Mucosa of stomach (tissue), 1 donor: ENCODE data around the gene LRRC4.

Experiments used
- H3K27me3 ChIP-seq: one replicate; pipeline ENCODE4 v1.7.0; 2013; ENCODE audit warnings: mild to moderate bottlenecking, low read length; ENCODE audit not compliant: control insufficient read depth, insufficient read depth
- H3K36me3 ChIP-seq: one replicate; pipeline ENCODE4 v1.7.0; 2013; ENCODE audit warnings: low read length; ENCODE audit not compliant: control insufficient read depth, insufficient read depth
- H3K4me1 ChIP-seq: one replicate; pipeline ENCODE4 v1.7.0; 2013; ENCODE audit warnings: mild to moderate bottlenecking, low read length; ENCODE audit not compliant: control insufficient read depth, insufficient read depth
- H3K4me3 ChIP-seq: one replicate; pipeline ENCODE4 v1.7.0; 2013; ENCODE audit warnings: low read length
- H3K9ac ChIP-seq: one replicate; pipeline ENCODE4 v1.7.0; 2013; ENCODE audit warnings: mild to moderate bottlenecking, low read length, moderate library complexity
- H3K9me3 ChIP-seq: one replicate; pipeline ENCODE4 v1.7.0; 2013; ENCODE audit warnings: mild to moderate bottlenecking, low read length, moderate library complexity; ENCODE audit not compliant: control insufficient read depth
- donor health status: Pancreatic carcinoma.

The LRRC4 gene

GRCh38 chr7:128037081-128037480 lies 5.8 kb upstream of the LRRC4 start:
- H3K36me3 ChIP-seq, result no peaks in the 10 kb centered on the region
- peaks cover 8% of the 10 kb centered on the region for H3K4me1 ChIP-seq
- H3K9me3 ChIP-seq, result no peaks in the 10 kb centered on the region
- H3K27me3 ChIP-seq, result no peaks in the 10 kb centered on the region
- no peak overlapping the region for H3K4me3 ChIP-seq
- H3K9ac ChIP-seq, result no peak overlapping the region

GRCh38 chr7:128036226-128036940 lies 5.1 kb upstream of the LRRC4 start:
- Histone ChIP-seq H3K27me3 (no peaks in the 10 kb centered on the region), H3K9me3 (no peaks in the 10 kb centered on the region), H3K4me1 (peaks cover 8% of the 10 kb centered on the region), H3K36me3 (no peaks in the 10 kb centered on the region), H3K9ac (no peak overlapping the region), H3K4me3 (no peak overlapping the region)

- Histone ChIP-seq H3K36me3 (no peaks in the 10 kb centered on the region), H3K27me3 (no peaks in the 10 kb centered on the region), H3K4me3 (no peak overlapping the region), H3K4me1 (peaks cover 8% of the 10 kb centered on the region), H3K9ac (no peak overlapping the region), H3K9me3 (no peaks in the 10 kb centered on the region)
These were observed 4.5 kb upstream of the LRRC4 start for GRCh38 chr7:128035712-128036111.

GRCh38 chr7:128034825-128035224 lies 3.6 kb upstream of the LRRC4 start:
- H3K9ac ChIP-seq, result no peak overlapping the region
- H3K4me3 ChIP-seq, result no peak overlapping the region
- H3K27me3 ChIP-seq, result no peaks in the 10 kb centered on the region
- peaks cover 8% of the 10 kb centered on the region for H3K4me1 ChIP-seq
- H3K9me3 ChIP-seq, result no peaks in the 10 kb centered on the region
- no peaks in the 10 kb centered on the region for H3K36me3 ChIP-seq

GRCh38 chr7:128033246-128033645 lies 2.0 kb upstream of the LRRC4 start:
- peaks cover 3% of the 10 kb centered on the region for H3K27me3 ChIP-seq
- H3K4me3 ChIP-seq, result no peak overlapping the region
- H3K36me3 ChIP-seq, result no peaks in the 10 kb centered on the region
- H3K4me1 ChIP-seq, result peaks cover 8% of the 10 kb centered on the region
- no peak overlapping the region for H3K9ac ChIP-seq
- H3K9me3 ChIP-seq, result no peaks in the 10 kb centered on the region

- Histone ChIP-seq H3K27me3 (peaks cover 3% of the 10 kb centered on the region), H3K36me3 (no peaks in the 10 kb centered on the region), H3K4me3 (no peak overlapping the region), H3K4me1 (peaks cover 8% of the 10 kb centered on the region), H3K9me3 (no peaks in the 10 kb centered on the region), H3K9ac (no peak overlapping the region)
These were observed 1.5 kb upstream of the LRRC4 start for GRCh38 chr7:128032605-128033235.

- H3K27me3 ChIP-seq, result peaks cover 3% of the 10 kb centered on the region
- no peaks in the 10 kb centered on the region for H3K36me3 ChIP-seq
- no peaks in the 10 kb centered on the region for H3K9me3 ChIP-seq
- peaks cover 8% of the 10 kb centered on the region for H3K4me1 ChIP-seq
- H3K4me3 ChIP-seq, result no peak overlapping the region
- H3K9ac ChIP-seq, result no peak overlapping the region
These were observed 816 bp upstream of the LRRC4 start for GRCh38 chr7:128031901-128032604.

GRCh38 chr7:128030263-128030653 lies 979 bp downstream of the LRRC4 start:
- no peak overlapping the region for H3K4me3 ChIP-seq
- H3K4me1 ChIP-seq, result peaks cover 8% of the 10 kb centered on the region
- H3K27me3 ChIP-seq, result peaks cover 3% of the 10 kb centered on the region
- no peaks in the 10 kb centered on the region for H3K36me3 ChIP-seq
- no peaks in the 10 kb centered on the region for H3K9me3 ChIP-seq
- H3K9ac ChIP-seq, result no peak overlapping the region

GRCh38 chr7:128029405-128029995 lies 1.7 kb downstream of the LRRC4 start:
- peaks cover 8% of the 10 kb centered on the region for H3K4me1 ChIP-seq
- no peak overlapping the region for H3K9ac ChIP-seq
- no peak overlapping the region for H3K4me3 ChIP-seq
- H3K9me3 ChIP-seq, result no peaks in the 10 kb centered on the region
- peaks cover 3% of the 10 kb centered on the region for H3K27me3 ChIP-seq
- H3K36me3 ChIP-seq, result no peaks in the 10 kb centered on the region

- H3K9me3 ChIP-seq, result no peaks in the 10 kb centered on the region
- no peak overlapping the region for H3K4me3 ChIP-seq
- H3K36me3 ChIP-seq, result no peaks in the 10 kb centered on the region
- H3K4me1 ChIP-seq, result no peaks in the 10 kb centered on the region
- peaks cover 3% of the 10 kb centered on the region for H3K27me3 ChIP-seq
- no peak overlapping the region for H3K9ac ChIP-seq
These were observed 3.7 kb downstream of the LRRC4 start for GRCh38 chr7:128027485-128027980.

- no peaks in the 10 kb centered on the region for H3K36me3 ChIP-seq
- no peaks in the 10 kb centered on the region for H3K9me3 ChIP-seq
- no peak overlapping the region for H3K4me3 ChIP-seq
- no peaks in the 10 kb centered on the region for H3K4me1 ChIP-seq
- peaks cover 3% of the 10 kb centered on the region for H3K27me3 ChIP-seq
- no peak overlapping the region for H3K9ac ChIP-seq
These were observed 4.7 kb downstream of the LRRC4 start for GRCh38 chr7:128026551-128026950.

- no peaks in the 10 kb centered on the region for H3K4me1 ChIP-seq
- H3K27me3 ChIP-seq, result peaks cover 3% of the 10 kb centered on the region
- H3K4me3 ChIP-seq, result no peak overlapping the region
- H3K9me3 ChIP-seq, result no peaks in the 10 kb centered on the region
- no peaks in the 10 kb centered on the region for H3K36me3 ChIP-seq
- H3K9ac ChIP-seq, result no peak overlapping the region
These were observed 5.4 kb downstream of the LRRC4 start for GRCh38 chr7:128025819-128026218.
